HG03378 (cell line): ENCODE results near the gene GID8.

Source experiments
- ATAC-seq: cut with Tn5 transposase; IDR thresholded peaks from one replicate; pipeline ENCODE4 v1.9.1; 2021; ENCODE audit warnings: mild to moderate bottlenecking, moderate library complexity; ENCODE audit not compliant: unreplicated experiment

The GID8 gene

DNA sequence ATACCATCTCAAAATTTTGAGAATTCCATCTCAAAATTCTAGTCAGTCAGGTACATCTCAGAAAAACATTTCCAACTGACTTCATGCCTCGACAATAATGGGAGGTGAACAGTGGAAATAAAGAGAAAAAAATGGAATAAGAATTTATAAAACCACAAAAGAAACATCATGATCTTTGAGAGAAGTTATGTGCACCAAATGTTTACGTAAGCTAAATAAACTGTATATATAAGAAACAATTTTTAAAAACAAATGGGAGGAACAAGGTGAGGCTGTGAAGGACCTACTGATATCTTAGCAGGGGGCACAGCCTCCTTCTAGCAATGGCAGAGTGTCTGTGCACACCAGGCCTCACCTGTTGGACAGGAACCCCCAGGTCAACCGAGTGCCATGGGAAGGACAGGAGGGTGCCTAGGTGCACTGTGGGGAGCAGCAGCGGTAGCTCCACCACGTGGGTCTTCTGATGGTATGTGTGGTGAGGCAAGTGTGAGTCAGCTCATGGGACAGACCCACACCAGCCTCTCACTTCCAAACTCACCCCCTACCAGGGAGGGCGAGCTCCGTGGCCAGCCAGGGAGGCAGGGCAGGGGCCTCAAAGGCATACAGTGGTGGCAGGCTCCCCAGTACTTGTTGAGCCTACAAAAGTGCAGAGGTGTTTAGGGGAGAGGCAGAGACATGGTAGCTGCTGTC lies 34.9 kb upstream of the GID8 start:
- no peak for ATAC-seq

DNA sequence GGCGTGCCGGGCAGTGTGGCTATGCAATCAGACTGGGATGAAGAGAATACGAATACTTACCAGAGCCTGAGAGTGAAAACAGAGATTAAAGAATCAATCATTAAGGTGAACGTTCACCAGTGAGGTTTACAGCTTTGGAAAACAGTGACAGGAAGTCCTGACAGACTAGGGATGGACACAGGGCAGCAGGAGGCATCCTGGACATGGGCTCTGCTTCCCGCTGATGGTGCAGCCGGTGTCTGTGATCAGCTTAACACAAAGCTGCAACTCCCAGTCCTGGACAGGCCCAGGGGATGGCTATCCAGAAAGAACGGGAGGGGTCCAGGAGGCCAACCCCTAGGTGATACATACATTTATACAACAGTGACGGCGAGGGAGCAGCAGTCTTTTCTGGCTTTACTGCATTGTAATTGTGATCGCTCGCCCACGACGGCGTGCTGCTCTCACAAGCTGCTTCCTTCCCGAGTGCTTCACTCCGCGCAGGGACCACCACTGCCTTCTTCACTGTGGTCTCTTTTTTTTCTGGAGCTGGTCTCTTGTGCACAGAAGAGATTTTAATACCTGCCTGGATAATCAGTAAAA lies 32.3 kb upstream of the GID8 start:
- ATAC-seq: no peak

DNA sequence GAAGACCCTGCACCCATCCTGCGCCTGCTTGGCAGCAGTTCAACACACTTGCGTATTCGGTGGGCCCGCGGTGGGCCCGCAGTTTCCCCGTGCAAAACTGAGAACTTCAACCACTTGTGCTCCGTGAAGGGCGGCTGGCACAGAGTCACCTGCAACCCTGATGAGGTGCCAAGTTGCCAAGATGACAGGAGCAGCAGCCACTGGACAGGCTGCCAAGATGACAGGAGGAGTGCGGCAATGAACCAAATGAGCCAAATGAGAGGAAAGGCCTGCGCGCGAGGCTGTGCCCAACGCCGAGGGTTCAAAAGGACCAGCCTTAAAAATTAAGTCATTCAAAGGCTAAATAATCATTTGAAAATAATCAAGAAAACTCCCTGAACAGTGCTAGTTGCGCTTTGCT lies 31.7 kb upstream of the GID8 start:
- no peak for ATAC-seq

DNA sequence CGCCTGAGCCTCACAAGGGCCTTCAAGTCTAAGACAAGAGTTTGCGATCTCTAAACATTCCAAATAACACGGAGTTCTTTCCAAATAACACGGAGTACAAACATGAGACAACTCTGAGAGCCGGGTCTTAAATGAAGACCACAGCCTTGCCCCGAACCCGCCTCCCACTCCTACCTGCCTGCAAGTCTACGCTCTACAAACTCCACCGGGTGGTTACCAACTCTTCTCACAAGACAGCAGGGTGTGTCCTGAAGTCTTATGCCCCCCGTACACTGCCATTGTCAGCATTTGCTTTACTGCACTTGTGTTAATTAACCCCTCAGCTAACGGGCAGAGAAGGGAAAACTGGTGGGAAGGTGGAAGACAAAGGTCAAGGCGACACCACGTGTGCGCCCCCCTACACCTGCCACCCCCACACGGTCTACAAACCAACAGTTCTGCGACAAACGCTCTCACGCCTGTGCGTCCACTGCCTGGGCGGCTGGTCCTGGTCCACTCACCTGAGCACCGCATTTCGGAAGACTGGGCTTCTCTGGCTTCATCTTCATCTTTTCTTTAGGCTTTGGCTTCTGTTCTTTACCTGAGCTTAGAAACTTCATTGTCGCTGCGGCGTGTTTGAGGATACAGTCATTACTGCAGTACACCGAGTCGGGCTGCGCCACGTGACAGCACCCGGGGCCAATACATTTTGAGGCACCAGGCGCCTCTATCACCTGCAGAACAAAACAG lies 31.1 kb upstream of the GID8 start:
- ATAC-seq: no peak

DNA sequence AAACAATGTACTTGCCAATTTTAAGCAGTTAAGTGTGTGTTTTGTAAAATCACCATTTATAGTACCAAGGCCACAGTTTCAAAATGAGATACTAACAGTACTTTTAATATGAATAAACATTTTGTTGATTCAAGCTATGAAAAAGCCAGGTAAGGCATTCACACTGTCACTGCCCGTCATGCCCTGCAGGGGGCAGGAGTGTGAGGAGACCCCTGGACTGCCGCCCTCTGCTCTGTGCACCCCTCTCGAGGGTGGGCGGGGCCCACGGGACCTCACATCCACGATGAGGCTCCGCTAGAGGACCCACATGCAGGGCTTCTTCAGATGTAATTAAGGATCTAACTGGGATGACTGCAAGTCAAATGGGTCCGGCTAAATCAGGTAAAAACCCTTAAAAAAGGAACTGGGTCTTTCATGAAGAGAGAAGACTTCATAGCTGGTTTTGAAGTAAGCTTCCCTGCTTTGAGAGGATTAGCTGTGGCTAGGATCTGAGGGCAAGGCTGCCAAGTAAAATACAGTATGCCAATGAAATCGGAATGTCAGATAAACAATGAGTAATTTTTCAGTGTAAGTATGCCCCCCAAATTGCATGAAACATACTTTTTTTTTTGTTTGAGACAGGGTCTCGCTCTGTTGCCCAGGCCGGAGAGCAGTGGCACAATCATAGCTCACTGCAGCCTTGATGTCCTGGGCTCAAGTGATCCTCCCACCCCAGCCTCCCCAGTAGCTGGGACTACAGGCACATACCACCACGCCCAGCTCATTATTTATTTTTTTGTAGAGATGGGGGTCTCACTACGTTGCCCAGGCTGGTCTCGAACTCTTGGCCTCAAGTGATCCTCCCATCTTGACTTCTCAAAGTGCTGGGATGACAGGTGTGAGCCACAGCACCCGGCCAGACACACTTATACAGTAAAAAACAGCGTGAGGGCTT lies 30.3 kb upstream of the GID8 start:
- no peak for ATAC-seq

DNA sequence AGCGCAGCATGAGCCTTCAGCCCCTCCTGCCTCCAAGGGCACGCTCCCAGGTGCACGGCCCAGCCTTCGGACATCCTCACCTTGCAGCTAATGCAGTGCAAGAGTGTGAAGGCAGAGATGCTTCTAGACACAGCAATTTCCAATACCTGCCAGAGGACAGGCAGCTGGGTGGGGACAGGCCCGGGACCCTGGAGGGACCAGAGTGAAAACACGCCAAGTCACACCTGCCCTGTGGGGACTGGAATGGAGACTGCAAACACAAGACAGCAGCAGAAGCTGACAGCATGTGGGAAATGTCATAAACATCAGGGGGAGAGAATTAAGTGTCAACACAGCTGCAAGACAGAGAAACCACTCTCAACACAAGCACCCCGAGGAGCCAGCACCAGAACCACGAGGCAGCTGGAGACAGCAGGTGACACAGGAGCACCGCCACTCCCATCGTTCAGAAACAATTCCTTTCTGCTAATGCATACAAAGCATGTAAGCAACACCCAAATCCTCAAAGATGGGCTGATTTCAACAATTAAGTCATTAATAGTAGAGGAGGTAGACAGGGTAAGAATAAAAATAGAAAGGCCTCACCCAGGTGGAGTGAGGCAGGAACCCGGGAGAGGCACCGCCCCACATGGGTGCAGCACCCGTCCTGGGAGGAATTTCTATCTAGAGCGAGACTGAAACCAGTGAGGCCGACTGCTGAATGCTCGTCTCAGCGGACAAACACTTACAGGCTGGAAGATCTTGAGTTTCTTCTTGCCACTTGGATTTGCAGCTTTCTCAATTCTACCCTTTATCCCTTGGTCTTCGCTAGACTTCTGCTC lies 28.8 kb upstream of the GID8 start:
- ATAC-seq: no peak

DNA sequence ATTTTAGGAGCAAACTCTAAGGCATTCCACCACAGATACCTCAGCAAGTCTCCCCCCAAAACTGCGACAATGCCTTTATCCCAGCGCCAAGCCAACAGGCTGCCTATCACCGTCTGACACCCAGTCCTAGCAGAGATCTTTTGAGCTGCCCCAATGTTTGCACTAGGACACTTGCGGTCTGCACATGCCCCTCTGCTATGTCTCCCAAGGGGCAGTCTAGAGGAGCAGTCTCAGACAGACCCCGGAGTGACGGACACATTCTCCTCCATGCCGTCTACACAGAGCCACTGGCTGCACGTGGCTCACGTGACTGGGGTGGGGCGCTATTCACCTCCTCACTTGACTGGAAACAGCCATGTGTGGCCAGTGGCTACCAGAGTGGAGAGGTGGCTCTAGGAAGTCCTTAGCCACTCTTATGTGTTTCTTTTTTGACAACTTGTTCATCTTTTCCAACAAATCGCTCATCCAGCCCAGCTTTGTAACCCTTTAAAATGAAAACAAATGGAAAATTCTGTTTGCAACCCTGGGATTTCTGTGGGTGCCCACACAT lies 27.7 kb upstream of the GID8 start:
- no peak for ATAC-seq

DNA sequence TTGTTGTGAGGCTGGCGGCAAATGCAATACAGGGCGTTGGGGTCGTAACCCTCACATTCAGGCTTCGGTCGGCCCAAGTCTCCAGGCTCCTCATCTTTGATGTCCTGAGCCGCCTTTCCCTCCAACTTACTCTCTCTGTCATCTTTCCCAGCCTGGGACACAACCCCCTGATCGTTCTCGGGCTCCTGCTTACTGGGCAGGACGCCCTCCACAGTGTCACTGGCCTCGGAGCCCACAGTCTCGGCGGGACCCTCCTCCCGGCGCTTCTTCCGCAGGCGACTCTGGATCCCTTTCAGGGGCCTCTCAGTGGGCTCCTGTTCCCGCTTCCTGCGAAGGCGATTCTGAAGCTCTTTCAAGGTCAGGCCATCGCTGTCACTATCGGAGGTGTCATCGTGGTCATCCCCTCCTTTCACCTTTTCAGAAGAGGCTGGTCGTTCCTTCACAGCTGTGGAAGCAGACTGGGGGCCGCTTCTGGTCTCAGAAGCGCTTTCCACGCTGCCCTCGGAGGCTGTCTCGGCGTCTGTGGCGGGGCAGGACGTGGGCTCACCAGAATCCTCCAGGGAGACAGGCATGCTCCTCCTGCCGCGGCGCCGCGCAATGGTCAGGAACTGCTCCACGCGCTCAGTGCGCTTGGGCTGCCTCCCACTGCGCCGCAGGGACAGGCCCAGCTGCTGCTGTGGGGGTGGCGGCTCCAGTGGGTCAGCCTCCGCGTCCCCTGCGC lies 27.0 kb upstream of the GID8 start:
- no peak for ATAC-seq

DNA sequence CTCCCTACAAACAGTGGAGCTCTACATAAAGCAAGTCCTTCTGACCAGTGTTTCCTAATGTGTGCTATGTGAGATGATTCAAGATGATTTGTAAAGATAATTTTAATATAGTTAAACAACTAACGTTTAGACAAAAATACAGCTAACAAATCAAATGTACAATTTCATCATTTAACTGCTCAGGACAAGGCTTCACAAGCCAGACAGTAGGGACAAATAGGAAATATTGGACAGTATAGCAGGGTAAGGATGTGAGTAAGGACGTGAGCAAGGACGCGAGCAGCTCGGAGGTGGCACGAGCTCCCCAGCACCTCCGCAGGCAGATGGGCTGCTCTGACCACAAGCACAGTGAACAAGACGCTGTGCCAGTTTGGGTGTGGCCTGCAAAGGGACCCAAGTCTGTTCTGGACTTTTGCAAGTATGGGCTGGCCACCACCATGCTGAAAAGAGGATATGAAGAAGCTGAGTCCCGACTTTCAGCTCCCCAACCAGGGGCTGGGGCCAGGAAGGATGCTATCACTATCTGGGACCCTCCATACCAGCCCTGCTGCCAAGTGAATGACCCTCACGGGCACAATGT lies 26.2 kb upstream of the GID8 start:
- no peak for ATAC-seq

DNA sequence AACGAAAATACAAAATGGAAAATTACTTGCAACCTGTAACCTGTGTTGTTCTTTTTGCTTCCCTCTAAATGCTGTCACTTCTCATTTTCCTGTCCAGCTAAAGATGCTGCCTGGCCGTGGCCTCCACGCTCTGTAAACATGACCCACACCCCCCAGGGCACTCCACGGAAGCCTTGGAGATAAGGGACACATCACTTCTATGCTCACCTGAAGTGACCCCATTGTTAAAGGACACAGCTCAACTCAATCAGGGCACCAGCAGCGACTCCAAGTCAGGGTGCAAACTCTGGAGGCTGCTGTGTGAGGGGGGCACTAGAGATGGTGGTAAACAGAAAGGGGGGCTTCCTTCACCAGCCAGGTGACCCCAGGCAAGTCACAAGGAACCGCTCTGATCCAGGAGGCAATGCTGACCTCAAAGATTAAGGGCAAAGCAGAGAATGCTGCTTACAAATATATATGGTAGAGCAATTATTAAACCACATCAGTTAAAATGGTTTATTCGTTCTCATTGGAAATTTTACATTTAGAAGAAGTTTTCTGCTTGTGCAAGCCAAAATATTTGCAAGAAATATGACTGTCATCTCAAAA lies 24.8 kb upstream of the GID8 start:
- no peak for ATAC-seq

DNA sequence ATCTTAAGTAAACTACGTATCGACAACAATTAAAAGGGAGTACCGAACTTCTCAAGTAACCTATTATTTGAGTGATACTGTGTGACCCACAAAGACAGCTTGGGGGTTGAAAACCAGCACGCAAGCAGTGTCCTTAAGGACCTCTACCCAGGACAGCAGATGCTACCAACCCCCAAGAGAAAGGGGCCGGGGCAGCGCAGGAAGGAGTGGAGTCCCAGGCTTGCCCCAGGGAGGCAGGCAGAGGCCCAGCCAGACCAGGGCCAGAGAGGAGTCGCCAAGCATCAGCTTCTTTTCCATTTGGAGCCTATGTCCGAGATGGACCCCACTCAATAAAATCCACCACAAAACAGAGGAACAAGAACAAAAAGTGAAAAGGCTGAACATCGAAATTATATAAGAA lies 23.5 kb upstream of the GID8 start:
- ATAC-seq: no peak

DNA sequence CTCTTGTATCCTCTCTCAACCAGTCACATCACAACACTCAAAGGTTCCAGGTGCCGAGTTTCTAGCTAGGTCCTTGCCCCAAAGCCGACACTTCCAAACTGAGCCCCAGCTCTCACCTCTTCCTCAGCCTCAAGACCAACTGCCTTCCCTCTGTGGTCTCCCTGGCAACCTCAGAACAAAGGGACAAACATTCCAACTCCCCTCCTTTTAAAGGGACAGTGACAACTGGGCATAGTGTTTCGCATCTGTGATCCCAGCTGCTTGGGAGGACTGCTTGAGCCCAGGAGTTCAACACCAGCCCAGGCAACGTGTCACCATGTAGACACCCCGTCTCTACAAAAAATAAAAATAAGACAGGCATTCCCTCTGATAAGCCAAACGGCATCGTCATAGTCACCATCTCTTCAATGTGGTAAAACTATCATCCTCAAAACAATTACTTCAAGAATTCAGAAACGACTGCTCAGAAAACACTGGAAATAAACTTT lies 22.9 kb upstream of the GID8 start:
- no peak for ATAC-seq

DNA sequence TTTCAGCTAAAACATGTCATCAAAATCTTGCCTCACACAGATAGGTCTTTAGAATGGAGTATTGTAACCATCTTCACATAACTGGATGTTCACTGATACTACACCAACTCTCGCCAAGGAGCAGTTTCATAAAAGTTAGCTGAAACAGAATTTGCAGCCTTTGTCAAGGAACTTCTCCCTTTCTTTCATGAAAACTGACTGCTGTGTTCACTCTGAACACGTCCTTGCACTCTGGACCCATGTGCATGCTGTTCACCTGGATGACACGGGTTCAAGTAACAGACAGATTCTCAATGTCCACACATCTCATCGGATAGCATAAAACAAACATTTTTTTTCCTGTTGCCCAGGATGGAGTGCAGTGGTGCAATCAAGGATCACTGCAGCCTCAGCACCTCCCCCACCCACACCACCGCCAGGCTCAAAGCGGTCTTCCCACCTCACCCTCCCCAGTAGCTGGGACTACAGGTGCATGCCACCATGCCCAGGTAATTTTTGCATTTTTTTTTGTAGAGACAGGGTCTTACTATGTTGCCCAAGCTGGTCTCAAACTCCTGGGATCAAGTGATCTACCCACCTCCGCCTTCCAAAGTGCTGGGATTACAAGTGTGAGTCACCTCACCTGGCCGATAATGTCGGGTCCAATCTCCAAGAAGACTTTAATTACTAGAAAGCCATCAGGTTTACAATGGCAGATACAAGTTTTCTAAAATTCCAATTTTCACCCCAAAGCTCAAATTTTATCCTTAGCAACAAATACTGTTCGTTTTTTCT lies 21.1 kb upstream of the GID8 start:
- ATAC-seq: no peak

DNA sequence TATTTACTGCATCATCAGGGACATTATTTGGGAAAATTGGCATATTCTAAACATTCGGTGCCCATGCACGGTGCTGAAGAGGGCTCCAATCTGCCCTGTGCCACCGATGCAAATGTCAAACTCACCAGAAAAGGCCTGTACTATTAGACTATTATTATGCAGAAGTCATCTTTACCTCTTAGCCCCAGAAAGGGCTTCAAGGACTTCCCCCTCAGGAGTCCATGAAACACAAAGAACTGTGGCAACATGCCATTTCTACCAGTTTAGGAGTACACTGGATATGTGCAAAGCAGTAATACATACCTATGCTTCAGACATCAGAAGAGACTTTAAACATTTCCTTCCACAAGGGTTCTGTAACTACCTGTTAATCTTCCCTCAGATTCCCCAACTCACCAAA lies 20.2 kb upstream of the GID8 start:
- no peak for ATAC-seq

DNA sequence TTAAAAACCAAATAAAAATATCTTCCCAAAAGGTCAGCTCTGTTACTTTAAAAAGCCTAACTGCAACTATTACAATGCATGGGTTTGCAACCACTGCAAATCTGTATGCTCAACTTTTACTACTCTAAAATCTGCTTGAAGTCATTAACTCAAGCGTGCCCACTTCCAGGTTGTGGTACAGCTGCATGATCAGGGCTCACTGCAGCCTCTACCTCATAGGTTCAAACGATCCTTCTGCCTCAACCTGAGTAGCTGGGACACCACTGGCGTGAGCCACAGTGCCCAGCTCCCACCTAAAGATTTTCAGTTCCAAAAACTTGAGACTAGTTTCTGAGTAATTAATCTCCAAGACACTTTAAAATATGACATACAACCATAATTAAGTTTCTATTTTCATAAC lies 19.8 kb upstream of the GID8 start:
- ATAC-seq: no peak

DNA sequence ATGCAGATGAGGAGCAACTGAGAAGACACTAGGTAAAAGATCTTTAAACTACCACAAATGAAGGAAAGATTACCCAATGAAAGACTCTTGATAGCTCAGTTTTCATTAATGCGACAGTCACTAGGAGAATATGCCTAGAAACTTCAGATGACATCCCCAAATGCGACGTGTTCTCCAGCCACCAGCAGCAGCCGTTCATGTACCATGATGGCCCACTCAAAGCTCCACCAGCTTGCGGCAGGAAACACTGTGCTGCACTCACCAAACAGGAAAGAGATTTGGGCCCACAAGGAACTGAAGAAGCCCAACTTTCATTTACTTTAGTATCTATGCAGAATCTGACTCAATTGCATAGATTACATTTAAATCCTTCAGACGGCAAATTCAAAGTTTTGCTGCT lies 19.1 kb upstream of the GID8 start:
- no peak for ATAC-seq

DNA sequence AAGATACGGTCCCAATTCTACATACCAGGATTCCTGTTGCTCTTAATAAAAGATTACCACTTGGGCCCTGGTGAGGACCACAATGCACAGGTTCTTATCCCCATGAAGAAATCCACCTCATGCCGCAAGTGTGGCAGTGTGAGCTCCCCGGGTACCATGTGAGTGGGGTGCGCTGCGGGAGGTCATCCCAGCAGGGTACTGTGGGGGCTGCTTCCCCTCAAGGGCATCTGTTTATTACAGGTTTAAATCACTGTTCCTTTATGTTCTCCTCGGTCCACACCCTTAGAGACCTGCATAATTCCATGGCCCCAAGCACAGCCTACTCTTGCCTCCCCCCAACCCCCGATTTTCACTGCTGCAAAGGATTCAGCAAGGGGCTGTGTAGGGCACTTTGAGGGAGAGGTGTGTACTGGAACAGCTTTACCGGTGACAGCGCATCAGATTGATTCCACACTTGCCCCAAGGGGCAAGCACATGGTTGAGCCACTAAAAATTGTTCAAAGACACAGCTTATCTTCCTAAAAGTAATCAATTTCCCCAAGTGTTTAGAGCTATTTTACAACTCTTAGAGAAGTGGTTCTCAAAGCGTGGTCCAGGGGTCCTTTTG lies 17.8 kb upstream of the GID8 start:
- ATAC-seq: no peak
